NCI-H1092 treated with DMSO at 0.1 percent for 48 hours (cell line): ENCODE data around the gene SH2D3C.

ENCODE experiments used
- DNase-seq: peaks from one replicate; lab custom pipeline; 2025; lab: John Stamatoyannopoulos, UW

Gene SH2D3C

DNA sequence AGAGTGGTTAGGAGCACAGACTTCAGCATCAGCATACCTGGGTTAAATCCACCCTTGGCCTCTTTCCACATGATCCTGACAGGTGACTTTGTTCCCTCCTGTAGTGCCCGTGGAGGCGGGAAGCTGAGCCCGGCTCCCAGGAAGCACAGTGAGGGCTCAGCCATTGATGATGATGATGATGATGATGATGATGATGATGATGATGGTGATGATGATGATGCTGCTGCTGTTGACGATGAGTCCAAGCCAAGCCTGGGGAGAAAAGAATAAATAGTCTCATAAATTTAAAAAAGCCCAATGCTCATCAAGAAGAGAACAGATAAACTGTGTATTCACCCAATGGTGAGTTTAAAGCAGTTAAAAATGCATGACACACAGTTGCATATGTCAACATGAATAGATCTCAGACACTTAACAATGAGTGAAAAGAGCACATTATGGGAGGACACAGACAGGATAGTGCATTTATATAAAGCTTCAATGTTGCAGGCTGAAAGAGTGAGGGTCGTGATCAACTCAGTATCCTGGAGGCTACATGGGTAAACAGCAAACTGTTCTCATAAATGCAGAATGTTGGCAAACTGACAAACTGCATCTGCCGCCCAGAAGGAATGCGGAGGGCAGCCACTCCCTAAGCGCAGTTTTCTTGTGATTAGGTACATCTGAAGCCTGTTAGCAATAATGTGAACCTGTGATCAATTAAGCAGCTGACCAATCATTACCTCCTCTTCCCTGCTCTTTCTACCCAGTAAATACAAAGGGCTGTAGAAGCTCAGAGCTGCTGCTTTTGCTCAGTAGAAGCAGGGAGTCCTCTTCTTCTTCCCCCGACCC, 83.4 kb downstream of the SH2D3C start:
- DNase-seq, result no peak

GRCh38 chr9:127693697-127694096, 84.8 kb downstream of the SH2D3C start:
- DNase-seq, result no peak

DNA sequence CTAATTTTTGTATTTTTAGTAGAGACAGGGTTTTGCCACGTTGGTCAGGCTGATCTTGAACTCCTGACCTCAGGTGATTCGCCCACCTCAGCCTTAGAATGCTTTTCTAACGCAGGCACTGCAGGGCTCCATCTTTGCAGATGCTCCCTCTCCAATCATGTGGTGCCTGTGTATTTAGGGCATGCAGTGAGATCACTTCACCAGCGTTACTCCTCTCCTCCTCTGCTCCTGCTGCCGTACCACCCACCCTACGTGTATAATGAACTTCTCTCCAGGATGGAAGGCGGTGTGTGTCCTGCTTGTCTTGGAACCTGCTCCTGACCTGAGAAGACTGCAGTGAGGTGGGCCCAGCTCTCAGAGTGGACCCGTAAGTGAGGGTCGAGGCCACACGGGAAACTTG, 85.3 kb downstream of the SH2D3C start:
- no peak for DNase-seq

DNA sequence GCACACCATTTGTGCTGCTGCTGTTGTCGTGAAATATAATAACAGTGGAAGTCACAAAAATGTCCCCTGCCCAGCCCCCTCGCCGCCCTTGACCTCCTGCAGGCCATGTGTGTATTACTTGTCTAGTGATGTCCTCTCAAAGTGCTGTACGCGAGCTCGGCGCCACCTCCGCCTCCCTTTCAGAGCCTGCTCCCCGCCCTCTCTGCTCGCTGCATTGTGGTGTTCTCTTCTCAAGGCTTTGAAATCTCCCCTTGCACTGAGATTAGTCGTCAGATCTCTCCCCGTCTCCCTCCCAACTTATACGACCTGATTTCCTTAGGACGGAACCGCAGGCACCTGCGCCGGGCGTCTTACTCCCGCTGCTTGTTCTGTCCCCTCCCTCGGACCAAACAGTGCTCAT, 86.4 kb downstream of the SH2D3C start:
- DNase-seq, result no peak

DNA sequence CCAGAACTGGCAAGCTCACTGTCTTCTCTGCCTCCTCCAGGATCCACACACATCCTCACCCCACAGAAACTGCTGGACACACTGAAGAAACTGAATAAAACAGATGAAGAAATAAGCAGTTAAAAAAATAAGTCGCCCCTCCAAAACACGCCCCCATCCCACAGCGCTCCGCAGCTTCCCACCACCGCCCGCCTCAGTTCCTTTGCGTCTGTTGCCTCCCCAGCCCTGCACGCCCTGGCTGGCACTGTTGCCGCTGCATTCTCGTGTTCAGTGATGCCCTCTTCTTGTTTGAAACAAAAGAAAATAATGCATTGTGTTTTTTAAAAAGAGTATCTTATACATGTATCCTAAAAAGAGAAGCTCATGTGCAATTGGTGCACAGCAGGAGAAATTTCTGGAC, 87.7 kb downstream of the SH2D3C start:
- no peak for DNase-seq

DNA sequence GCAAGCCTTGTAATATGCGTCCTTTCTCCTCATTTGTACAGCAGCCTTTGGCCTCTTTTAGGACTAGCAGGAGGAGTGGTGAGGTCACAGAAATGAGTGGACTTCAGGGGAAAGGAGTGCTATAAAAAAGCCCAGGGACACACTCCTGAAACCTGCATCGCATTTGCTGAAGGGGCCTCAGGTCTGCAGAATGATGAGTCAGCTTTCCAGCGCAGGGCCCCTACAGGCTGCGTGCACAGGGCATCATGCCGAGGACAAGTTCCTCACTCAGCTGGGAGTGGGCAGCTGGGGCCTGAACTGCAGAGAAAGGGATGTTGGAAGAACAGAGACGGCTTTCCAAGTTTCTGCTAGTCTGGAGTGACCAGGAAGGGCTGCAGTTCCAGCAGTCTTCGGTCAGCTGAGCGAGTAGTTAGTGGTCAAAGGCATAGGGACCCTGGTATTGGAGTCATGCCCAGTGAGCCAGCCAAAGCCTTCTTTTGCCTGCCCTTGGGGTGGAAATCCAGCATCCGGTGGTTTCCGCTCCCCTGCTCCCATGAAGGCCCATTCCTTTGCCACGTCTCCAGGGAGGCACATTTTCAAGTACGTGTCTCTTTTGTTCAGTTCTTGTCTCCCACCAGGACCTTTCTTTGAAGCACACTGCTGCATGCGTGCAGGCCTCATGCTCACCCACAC, 89.0 kb downstream of the SH2D3C start:
- no peak for DNase-seq
